H1 (cell line): ENCODE measurements around the gene ADARB2. TPM values are rescaled to one million over a fixed set of nuclear protein-coding genes. Genes with fewer than 3 reads are reported as not detected.

Experiments
- CBX8 ChIP-seq: fragments of 300-800, 300-1000 bp; sonication (generic); IDR thresholded peaks from 2 replicates; pipeline ENCODE4 v1.7.1; 2016; ENCODE audit warnings: low read depth, low read length, borderline replicate concordance
- EGR1 ChIP-seq: IDR thresholded peaks from 2 replicates; pipeline ENCODE4 v1.6.1; 2011; ENCODE audit warnings: low read depth, low read length, borderline replicate concordance
- HDAC2 ChIP-seq, 2 experiments: fragments of 300-600 bp in 1 of 2; sonication (generic) in 1 of 2; IDR thresholded peaks; 2 replicates each; pipeline ENCODE4 v1.6.1; 2011 to 2012; ENCODE audit warnings: low read depth in 2 of 2, low read length in 2 of 2, mild to moderate bottlenecking in 2 of 2, moderate library complexity in 2 of 2, borderline replicate concordance in 1 of 2, inconsistent platforms in 1 of 2
- PHF8 ChIP-seq: fragments of 200-600 bp; sonication (generic); conservative IDR thresholded peaks from 2 replicates; pipeline ENCODE4 v1.7.1; 2012; ENCODE audit warnings: low read depth, mild to moderate bottlenecking, inconsistent platforms, low read length, moderate library complexity
- SP4 ChIP-seq: IDR thresholded peaks from 2 replicates; pipeline ENCODE4 v1.6.1; 2012; ENCODE audit warnings: low read length, inconsistent platforms
- polyA plus RNA-seq, 7 experiments: library from polyadenylated mRNA; depleted of rRNA in 3 of 7; stranded (reverse) in 5 of 7; unstranded in 2 of 7; fragments of >200 nt in 5 of 7; fragments of 200-250 nt in 2 of 7; gene quantifications; 1 replicate in 5 of 7; 2 replicates in 1 of 7; 4 replicates in 1 of 7; pipeline versions ENCODE4 v1.2.1 to v1.2.3, GENCODE V29; 2011 to 2013; ENCODE audit warnings: missing spikeins in 2 of 7, mixed read lengths in 2 of 7
- total RNA-seq: library from RNA; stranded (reverse); fragmentation: NEBNext Ultra II Directional; extraction: Animal tissue kit (Norgen Biotek cat#: 25700); gene quantifications from 2 replicates; pipeline ENCODE4 v1.2.1, GENCODE V29; 2021

Gene ADARB2
- total and polyA plus RNA-seq, 2 of the 8 experiments (the other 6 are each of a cell fraction or from before 2014, with no cell fraction given) = 2.2 to 2.8 TPM

GRCh38 chr10:1172256-1172984 lies 564.9 kb downstream of the ADARB2 start (continued):
- TF ChIP-seq HDAC2 (IDR thresholded peaks at IDR 0.05; ENCODE audit: borderline replicate concordance in 1 of 2, low read depth in 2 of 2, low read length in 2 of 2) (no peak), PHF8 (no peak), EGR1 (no peak), SP4 (no peak), CBX8 (no peak)
